ENCODE measurements around the gene ZFPM1.
A peak's percentile ranks its signal among the peaks of the same experiment; 100 is the strongest.

Gene ZFPM1

DNA sequence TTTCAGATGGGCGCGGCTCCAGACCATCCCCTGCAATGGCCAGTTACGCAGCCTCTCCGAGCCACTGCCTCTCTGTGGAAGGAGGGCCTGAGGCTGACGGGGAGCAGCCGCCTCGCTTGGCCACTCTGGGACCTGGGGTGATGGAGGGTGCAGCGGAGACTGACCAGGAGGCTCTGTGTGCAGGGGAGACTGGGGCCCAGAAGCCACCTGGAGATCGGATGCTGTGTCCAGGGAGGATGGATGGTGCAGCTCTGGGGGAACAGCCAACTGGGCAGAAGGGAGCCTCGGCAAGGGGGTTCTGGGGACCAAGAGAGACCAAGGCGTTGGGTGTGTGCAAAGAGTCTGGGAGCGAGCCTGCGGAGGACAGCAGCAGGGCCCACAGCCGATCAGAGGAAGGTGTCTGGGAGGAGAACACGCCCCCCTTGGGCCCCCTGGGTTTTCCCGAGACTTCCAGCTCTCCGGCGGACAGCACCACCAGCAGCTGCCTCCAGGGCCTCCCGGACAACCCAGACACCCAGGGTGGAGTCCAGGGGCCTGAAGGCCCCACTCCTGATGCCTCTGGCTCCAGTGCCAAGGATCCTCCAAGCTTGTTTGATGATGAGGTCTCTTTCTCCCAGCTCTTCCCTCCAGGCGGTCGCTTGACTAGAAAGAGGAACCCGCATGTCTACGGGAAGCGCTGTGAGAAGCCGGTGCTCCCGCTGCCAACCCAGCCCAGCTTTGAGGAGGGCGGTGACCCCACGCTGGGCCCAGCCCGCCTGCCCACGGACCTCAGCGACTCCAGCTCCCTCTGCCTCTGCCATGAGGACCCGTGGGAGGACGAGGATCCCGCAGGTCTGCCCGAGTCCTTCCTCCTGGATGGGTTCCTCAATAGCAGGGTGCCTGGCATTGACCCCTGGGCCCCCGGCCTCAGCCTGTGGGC, 17.4 kb upstream of the ZFPM1 start:
- DNase-seq: no peak

DNA sequence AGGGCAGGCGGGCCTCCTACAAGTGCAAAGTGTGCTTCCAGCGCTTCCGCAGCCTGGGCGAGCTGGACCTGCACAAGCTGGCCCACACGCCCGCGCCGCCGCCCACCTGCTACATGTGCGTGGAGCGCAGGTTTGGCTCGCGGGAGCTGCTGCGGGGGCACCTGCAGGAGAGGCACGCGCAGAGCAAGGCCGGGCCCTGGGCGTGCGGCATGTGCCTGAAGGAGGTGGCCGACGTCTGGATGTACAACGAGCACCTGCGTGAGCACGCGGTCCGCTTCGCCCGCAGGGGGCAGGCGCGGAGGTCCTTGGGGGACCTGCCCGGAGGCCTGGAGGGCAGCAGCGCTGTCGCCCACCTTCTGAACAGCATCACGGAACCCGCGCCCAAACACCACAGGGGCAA, 16.3 kb upstream of the ZFPM1 start:
- DNase-seq: no peak

DNA sequence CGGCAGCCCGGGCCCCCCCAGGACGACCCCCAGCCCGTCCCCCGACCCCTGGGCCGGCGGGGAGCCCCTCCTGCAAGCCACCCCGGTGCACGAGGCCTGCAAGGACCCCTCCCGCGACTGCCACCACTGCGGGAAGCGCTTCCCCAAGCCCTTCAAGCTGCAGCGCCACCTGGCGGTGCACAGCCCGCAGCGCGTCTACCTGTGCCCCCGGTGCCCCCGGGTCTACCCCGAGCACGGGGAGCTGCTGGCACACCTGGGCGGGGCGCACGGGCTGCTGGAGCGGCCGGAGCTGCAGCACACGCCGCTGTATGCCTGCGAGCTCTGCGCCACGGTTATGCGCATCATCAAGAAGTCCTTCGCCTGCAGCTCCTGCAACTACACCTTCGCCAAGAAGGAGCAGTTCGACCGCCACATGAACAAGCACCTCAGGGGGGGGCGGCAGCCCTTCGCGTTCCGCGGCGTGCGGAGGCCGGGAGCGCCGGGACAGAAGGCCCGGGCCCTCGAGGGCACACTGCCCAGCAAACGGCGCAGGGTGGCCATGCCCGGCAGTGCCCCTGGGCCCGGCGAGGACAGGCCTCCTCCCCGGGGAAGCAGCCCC, 15.6 kb upstream of the ZFPM1 start:
- peak; percentile 39 for DNase-seq

DNA sequence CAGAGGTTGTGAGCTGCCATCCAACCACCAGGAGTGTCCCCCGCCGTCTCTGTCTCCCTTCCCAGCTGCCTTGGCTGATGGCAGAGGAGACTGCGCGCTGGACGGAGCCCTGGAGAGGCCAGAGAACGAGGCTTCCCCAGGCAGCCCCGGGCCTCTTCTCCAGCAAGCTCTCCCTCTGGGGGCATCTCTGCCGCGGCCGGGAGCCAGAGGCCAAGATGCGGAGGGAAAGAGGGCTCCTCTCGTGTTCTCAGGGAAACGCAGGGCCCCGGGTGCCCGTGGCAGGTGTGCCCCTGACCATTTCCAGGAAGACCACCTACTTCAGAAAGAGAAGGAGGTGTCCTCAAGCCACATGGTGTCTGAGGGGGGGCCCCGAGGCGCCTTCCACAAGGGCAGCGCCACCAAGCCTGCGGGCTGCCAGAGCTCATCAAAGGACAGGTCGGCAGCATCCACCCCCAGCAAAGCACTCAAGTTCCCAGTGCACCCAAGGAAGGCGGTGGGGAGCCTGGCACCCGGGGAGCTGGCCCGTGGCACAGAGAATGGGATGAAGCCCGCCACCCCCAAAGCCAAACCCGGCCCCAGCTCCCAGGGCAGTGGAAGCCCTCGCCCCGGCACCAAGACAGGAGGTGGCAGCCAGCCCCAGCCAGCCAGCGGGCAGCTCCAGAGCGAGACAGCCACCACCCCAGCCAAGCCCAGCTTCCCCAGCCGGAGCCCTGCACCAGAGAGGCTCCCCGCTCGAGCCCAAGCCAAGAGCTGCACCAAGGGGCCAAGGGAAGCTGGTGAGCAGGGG, 14.8 kb upstream of the ZFPM1 start:
- DNase-seq: no peak

- no peak for DNase-seq
Measured at GRCh38 chr16:88439016-88439415, 14.1 kb upstream of the ZFPM1 start.

- DNase-seq: no peak
Measured at GRCh38 chr16:88439706-88440105, 13.4 kb upstream of the ZFPM1 start.

DNA sequence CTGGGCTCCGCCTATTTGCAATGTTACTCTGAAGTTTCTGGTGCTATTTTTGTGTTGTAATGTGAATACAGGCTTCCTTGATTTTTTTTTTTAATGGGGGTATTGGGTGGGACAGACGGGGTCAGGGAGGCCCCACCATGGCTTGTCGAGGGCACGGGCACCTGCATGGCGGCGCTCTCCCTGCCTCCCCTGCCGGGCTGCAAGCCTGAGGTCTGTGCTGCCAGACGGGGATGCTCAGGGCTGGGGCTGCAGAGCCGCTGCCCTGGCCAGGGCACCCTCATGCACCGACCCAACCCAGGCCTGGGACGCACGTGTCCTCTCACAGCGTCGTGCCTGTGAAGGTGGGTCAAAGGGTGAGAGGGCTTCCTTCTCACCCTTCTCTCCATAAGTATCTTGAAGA, 13.0 kb upstream of the ZFPM1 start:
- no peak for DNase-seq

- no peak for DNase-seq
Measured at GRCh38 chr16:88440686-88441405, 12.2 kb upstream of the ZFPM1 start.

- no peak for DNase-seq
Measured at GRCh38 chr16:88441460-88441859, 11.6 kb upstream of the ZFPM1 start.

- DNase-seq: no peak
Measured at GRCh38 chr16:88442383-88442726, 10.7 kb upstream of the ZFPM1 start.

DNA sequence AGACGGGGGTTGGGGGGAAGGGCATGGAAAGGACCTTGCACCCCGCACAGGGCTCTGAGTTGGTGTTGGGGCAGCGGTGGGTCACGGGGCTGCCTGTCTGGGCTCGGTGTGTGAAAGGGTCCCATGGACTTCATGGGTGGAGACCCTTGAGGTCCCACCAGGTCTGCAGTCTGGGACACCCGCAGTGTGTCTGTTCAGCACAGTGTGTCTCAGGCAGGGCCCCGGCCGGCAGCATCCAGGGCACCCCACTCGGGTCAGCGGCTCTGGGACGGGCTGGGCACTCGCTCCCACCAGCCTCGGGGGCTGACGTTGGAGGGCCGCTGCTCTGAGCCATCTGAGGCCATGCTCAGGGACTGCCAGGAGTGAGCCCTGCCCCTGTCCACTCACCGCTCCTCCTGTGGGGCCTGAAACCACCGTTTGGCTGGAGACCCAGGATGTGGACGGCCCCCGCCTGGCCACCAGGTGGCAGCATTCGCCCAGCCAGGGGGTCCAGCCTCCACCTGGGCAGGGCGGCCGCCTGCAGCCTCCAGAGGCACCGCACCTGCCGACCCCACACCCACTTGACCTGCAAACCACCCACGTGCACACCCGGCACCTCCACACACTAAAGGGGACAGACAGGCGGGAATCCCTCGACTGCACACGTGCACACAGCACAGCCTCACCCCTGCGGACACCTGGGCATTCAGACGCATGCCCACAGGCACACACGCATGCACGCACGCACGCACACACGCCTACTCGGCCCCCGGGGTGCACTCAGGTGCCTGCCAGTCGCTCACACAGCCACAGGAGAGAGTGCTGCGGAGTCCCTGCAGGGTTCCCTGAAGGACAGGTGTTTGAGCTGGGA, 10.1 kb upstream of the ZFPM1 start:
- DNase-seq: peak; percentile 65

GRCh38 chr16:88444826-88445582, 8.1 kb upstream of the ZFPM1 start:
- DNase-seq: no peak

GRCh38 chr16:88445583-88445960, 7.5 kb upstream of the ZFPM1 start:
- DNase-seq: no peak

GRCh38 chr16:88446061-88446460, 7.0 kb upstream of the ZFPM1 start:
- no peak for DNase-seq

- DNase-seq: no peak
Measured at GRCh38 chr16:88446736-88447135, 6.3 kb upstream of the ZFPM1 start.

DNA sequence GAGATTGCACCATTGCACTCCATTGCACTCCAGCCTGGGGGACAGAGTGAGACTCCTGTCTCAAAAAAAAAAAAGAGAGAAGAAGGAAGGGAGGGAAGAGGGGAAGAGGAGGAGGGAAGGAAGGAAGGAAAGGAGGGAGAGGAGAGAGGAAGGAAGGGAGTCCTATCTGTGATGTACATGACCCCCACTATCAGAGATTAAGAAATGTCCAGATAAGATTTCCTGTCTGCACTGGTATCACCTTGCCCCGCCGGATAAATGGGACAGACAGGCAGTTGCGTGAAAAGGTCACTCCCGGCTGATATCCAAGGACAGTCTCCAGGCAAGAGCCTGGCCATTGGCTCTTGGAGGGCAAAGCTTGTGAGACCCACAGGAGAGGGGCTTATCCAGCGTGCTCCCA, 5.2 kb upstream of the ZFPM1 start:
- no peak for DNase-seq

- no peak for DNase-seq
Measured at GRCh38 chr16:88448461-88449266, 4.4 kb upstream of the ZFPM1 start.

- DNase-seq: no peak
Measured at GRCh38 chr16:88449267-88449561, 3.9 kb upstream of the ZFPM1 start.

- no peak for DNase-seq
Measured at GRCh38 chr16:88451586-88452481, 1.2 kb upstream of the ZFPM1 start.

All from CD4-positive, alpha-beta T cell treated with Interleukin-4 for 4 hours (primary cell).